Stimulated activated CD4-positive, alpha-beta T cell treated with anti-CD3 and anti-CD28 coated beads, Interleukin-1b, Interleukin-23, amount 100 ng/mL, for 4 hours (primary cell): ENCODE data around the gene COQ4.

Experiments
- DNase-seq, 2 donors: peaks; one replicate each; pipeline ENCODE4 v3.0.0-alpha.2; 2020; ENCODE audit warnings: low read depth in 2 of 2

Gene COQ4

DNA sequence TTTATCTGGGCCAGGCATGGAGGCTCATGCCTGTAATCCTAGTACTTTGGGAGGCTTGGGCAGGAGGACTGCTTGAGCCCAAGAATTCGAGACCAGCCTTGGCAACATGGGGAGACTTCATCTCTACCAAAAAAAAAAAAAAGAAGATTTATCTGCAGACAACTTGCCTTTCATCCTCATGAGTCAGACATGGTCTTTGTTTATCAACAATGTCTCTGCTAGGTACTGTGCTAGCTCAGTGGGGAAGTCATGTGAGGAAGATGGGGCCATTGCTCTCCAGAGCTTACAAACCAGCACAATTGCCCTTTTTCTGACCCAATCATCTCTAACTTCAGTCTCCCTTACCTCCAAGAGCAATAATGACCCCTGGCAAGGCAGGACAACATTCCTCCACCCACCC is 50.1 kb downstream of the COQ4 start:
- no peak for DNase-seq

DNA sequence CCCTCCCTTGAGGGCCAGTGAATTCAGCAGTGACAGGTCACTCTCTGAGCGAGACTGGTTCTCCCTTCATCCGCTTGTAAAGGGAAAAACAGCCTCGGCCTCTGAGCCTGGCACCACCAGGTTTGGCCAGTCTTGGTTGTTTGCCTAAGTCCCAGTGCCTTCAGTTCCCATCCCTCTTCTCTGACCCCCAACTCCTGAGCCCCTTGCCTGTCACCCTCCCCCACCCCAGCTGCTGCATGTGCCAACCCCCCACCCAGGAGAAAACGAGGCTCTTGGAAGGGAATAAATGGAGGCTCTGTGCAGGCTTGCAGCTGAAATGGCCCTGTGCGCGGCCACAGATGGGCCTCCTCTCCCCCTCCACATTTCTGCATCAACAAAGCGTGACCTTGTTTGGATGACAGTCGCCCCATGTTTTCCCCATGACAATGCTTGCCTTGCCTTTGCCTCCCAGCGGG is 51.6 kb downstream of the COQ4 start:
- no peak for DNase-seq

DNA sequence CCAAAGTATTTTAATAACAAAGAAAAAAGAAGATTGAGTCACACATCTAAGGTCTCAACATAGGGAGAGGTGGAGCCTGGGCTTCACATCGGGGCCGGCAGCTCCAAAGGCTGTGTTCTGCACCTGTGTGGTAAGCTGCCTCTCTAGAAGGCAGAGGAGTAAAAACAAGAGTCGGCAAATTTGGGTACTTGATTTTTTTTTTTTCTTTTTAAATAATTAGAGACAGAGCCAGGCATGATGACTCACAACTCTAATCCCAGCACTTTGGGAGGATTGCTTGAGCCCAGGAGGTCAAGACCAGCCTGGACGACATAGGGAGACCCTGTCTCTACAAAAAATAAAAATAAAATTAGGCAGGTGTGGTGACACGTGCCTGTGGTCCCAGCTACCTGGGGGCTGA is 53.2 kb downstream of the COQ4 start:
- no peak for DNase-seq

DNA sequence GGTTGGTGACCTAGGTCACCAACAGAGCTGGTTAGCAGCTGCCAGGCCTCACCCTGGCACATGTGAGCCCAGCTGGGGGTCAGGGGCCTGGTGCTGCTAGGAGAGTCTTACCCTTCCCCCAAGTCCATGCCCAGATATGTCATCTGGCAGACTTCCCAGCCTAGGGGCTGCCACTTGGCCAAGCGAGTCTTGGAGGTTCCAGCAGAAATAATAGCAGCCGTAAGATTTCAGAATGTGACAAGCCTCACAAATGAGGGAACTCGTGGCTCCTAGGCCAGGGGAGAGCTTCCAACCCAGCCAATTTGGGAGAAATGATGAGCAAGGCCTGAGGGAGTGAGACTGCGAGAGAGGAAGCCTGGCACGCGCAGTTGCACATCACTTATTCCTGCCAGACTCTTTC is 59.6 kb downstream of the COQ4 start:
- DNase-seq, result no peak

GRCh38 chr9:128383007-128383753 is 60.5 kb downstream of the COQ4 start:
- no peak for DNase-seq
